ENCODE results near the gene BDP1.
A peak's percentile ranks its signal among the peaks of the same experiment; 100 is the strongest.
"Not testable (repeated sequence)": the region's sequence is repeated elsewhere in the genome, so short reads cannot be mapped to it uniquely, and the experiment has no call there.

Gene BDP1

GRCh38 chr5:71575588-71575987, 120.1 kb downstream of the BDP1 start:
- not testable (repeated sequence) for DNase-seq

GRCh38 chr5:71576241-71576640, 120.8 kb downstream of the BDP1 start:
- no peak for DNase-seq

- not testable (repeated sequence) for DNase-seq
These were observed 122.4 kb downstream of the BDP1 start for GRCh38 chr5:71577839-71578238.

DNA sequence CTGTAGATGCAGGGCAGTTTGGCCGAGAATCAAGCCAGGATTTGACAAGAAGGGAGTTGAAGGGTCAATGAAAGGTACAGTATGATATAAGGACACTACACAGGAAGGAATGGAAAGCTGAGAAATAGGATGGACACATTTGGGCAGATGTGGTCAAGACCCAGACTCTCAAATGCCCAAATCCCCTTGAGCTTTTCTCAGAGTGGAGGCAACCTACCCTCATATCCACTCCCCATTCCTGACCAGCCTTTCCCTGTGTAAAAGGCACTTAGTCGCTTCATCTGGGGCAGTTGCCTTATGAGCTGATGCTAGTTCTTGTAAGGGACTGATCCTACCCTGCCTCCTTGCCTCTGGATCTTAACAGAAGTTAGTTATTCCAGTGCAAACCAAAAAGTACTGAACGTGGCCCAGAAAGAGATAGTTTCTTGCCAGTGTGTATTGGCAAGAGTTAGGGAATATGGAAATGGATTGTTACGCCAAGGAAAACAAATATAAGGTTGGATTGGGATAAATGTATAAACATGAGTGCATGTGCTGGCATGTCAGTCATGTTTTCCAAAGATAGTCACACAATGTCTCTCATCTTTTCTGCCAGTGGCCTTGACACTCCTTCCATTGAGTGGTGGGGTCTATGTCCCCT, 127.6 kb downstream of the BDP1 start:
- DNase-seq = no peak

GRCh38 chr5:71586052-71586940, 130.8 kb downstream of the BDP1 start:
- DNase-seq = peak; percentile 26

DNA sequence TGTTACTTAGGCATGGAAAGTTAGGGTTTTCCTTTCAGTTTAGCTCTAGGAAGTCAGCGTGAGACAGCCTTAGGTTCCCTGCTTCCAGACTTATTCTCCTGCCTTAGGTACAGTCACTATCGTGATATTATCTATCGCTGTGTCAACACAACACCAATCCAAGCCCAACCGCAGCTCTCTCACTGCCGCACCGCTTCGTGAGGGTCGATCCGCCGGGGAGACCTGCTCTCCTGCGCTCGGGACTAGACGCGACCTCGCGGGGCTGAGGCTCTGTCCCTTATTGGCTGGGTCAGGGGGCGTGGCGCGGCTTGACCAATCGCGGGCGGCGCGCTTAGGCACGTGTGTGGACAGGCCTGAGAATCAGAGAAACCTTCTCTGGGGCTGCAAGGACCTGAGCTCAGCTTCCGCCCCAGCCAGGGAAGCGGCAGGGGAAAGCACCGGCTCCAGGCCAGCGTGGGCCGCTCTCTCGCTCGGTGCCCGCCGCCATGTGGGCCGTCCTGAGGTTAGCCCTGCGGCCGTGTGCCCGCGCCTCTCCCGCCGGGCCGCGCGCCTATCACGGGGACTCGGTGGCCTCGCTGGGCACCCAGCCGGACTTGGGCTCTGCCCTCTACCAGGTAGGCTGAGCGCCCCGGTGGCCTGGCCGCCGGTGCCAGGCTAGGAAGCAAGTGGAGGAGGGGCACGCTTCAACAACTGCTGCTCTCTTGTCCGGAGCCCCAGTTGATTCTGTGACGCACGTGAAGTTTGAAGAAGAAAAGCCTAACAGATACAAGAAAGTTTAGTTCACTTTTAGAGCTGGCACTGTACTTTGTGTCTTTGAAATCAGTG, 131.7 kb downstream of the BDP1 start, which contains the start of gene MCCC2:
Gene MCCC2 (plus strand): TSS at position 400 of the 825 bp plus-strand sequence. CDS start 86 bp downstream, at position 486.
- DNase-seq = peak; percentile 99

DNA sequence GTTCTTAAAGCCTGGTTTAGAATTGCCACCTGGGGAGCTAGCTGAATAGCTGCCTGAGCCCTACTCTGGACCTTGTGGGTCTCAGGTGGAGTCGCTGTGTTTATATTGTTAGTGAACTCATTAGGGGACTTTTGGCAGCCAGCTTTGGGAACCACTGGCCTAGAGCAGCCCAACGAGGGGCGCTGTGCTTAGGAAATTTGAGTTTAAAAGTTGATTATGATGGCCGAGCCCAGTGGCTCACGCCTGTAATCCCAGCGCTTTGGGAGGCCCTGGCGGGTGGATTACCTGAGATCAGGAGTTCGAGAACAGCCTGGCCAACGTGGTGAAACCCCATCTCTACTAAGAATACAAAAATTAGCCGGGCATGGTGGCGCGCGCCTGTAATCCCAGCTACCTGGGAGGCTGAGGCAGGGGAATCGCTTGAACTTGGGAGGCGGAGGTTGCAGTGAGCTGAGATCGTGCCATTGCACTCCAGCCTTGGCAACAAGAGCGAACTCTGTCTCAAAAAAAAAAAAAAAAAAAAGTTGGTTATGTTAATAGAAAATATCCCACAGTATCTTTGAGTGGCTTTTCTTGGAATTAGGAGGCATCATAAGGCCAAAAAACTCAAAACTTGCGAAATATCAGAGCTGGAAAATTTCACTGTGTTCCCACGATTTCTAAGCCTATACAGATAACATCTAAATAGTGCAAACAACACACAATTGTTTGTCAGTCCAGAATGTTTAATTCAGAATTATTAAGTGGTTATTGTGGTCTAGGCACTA, 132.5 kb downstream of the BDP1 start:
- DNase-seq = no peak

DNA sequence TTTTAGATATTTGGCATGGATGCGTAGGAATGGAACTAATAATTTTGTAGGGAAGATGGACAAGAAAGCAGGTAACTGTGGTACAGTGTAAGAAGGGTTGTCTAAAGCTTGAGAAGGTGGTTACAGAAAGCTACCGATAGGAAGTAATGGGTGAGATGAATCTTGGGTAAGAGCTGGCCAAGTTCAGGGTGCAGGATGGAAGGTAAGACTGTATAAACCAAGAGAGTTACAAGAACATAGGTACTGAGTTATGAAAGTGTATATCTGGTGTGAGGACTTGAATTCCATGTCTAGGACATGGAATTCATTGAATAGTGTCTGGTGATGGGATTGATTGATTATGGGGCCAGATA, 133.1 kb downstream of the BDP1 start:
- peak; percentile 9 for DNase-seq

GRCh38 chr5:71589903-71590302, 134.5 kb downstream of the BDP1 start:
- peak; percentile 43 for DNase-seq

GRCh38 chr5:71591100-71591499, 135.6 kb downstream of the BDP1 start:
- DNase-seq = no peak

DNA sequence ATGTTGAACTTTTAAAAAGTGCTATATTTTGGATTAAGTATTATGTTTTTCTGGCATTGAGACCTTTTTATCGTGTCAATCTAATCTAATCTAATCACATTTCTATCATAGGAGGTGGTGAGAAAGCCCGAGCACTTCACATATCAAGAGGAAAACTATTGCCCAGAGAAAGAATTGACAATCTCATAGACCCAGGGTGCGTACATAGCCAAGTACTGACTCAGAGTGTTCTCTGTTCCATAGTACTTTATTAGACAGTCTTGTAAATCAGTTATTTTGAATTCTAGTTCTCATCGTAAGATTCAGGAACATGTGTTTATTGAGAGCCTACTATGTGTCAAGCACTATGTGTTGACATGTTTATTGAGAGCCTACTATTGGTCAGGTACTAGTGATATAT, 140.7 kb downstream of the BDP1 start:
- DNase-seq = no peak

GRCh38 chr5:71597001-71597400, 141.6 kb downstream of the BDP1 start:
- no peak for DNase-seq

DNA sequence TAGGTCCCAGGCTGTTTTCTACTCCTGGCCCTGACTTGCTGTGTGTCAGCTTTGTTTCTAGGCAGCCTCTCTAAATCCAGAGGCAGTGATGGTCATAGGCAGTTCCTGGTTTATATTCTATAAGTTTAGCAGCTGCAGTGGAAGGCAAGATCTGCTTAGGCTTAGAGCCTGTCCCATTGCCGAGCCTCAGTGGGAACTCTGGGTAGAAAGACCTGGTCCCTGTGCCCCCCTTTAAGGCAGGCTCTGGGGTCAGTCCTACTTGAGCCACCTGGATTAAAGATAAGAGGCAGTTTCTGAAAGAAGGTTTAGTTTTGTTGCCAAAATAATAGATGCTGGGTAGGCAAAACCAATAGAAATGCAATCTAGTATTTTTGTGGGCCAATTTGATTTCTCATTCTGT, 145.3 kb downstream of the BDP1 start:
- DNase-seq = no peak

DNA sequence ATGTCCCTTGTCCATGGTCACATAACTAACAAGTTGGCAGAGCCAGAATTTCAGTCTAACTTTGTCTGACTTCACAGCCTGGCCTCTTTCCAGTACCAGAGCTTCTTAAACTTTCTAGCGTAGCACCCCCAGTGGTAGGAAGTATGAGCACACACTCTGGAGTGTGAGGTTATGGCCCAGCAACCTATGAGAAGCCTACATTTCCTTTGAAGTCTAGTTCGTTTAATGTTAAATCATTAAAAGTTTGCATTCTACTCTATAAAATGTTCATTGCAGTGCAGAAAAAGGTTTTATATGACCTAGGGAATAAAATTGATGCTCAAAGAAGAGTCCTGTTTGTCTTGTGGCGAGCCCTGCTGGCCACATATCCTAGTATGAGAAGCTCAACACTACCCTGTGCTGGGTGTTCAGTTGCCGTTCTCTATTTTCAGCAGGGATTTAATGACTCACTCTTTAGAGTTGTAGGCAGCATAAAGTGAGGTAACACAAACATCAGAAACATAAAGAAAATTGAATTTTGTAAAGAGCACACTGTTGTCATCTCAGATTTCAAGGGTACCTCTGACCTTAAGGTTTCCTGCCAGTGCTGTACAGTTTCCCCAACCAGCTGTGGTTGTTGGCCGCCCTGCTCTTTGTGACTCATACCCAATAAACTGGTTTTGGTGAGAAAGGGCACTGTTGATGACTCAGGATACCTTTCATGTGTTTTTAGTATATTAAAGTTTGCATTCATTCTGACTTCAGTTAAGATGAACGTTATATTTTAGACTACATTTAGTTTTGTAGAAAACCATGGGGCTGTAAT, 146.0 kb downstream of the BDP1 start:
- peak; percentile 93 for DNase-seq

GRCh38 chr5:71609916-71610315, 154.5 kb downstream of the BDP1 start:
- DNase-seq = not testable (repeated sequence)

GRCh38 chr5:71615809-71616208, 160.4 kb downstream of the BDP1 start:
- DNase-seq = no peak
